HepG2 (cell line): ENCODE results near the gene KARS1. TPM values are rescaled to one million over a fixed set of nuclear protein-coding genes. Genes with fewer than 3 reads are reported as not detected.
A peak's percentile ranks its signal among the peaks of the same experiment; 100 is the strongest.

Source experiments
- AKAP8 ChIP-seq: sonication (generic); formaldehyde crosslinking; IDR thresholded peaks from 2 replicates; pipeline ENCODE4 v1.5.1; 2020; ENCODE audit warnings: mild to moderate bottlenecking, missing genetic modification reagents
- CENPT ChIP-seq: sonication (generic); formaldehyde crosslinking; IDR thresholded peaks from 2 replicates; pipeline ENCODE4 v1.8.0; 2022; ENCODE audit warnings: low read depth, mild to moderate bottlenecking, moderate library complexity, missing genetic modification reagents
- GABPA ChIP-seq, 2 experiments: IDR thresholded peaks; 2 replicates each; pipeline ENCODE4 v1.6.1; 2011 to 2016; ENCODE audit warnings: low read depth in 2 of 2, low read length in 1 of 2, missing biosample characterization in 1 of 2, missing genetic modification characterization in 1 of 2
- MXD3 ChIP-seq: IDR thresholded peaks from 2 replicates; pipeline ENCODE4 v1.6.1; 2016; ENCODE audit warnings: mild to moderate bottlenecking, missing biosample characterization, missing genetic modification reagents
- NPAS2 ChIP-seq: sonication (generic); formaldehyde crosslinking; IDR thresholded peaks from 2 replicates; pipeline ENCODE4 v1.8.0; 2022; ENCODE audit warnings: mild to moderate bottlenecking, missing genetic modification reagents, borderline replicate concordance
- NR1H2 ChIP-seq: sonication (generic); formaldehyde crosslinking; IDR thresholded peaks from 2 replicates; pipeline ENCODE4 v1.8.1; 2022; ENCODE audit warnings: low read depth, missing genetic modification reagents, borderline replicate concordance
- RNF2 ChIP-seq: fragments of 450-650 bp; conservative IDR thresholded peaks from 2 replicates; pipeline ENCODE4 v1.6.1; 2016; ENCODE audit warnings: low read depth
- SOX6 ChIP-seq, 2 experiments: fragments of 450-650 bp in 1 of 2; sonication (generic) in 1 of 2; formaldehyde crosslinking in 1 of 2; IDR thresholded peaks; 2 replicates each; pipeline versions ENCODE4 v1.4.0 to v1.6.1; 2017 to 2020; ENCODE audit warnings: antibody characterized with exemption in 1 of 2, mild to moderate bottlenecking in 1 of 2, missing genetic modification reagents in 1 of 2
- STAG1 ChIP-seq: sonication (generic); formaldehyde crosslinking; IDR thresholded peaks from 2 replicates; pipeline ENCODE4 v1.4.0; 2020; ENCODE audit warnings: missing genetic modification reagents
- ZNF17 ChIP-seq: sonication (generic); formaldehyde crosslinking; IDR thresholded peaks from 2 replicates; pipeline ENCODE4 v1.5.0; 2020; ENCODE audit warnings: mild to moderate bottlenecking, missing genetic modification reagents
- ZNF362 ChIP-seq: sonication (generic); formaldehyde crosslinking; IDR thresholded peaks from 2 replicates; pipeline ENCODE4 v1.4.0; 2020; ENCODE audit warnings: missing genetic modification reagents, mild to moderate bottlenecking, borderline replicate concordance
- ZNF407 ChIP-seq: sonication (generic); formaldehyde crosslinking; IDR thresholded peaks from one replicate; pipeline ENCODE4 v1.5.1; 2020; ENCODE audit warnings: mild to moderate bottlenecking, missing genetic modification reagents; ENCODE audit errors: not compliant biosample characterization
- ZNF501 ChIP-seq: sonication (generic); formaldehyde crosslinking; IDR thresholded peaks from 2 replicates; pipeline ENCODE4 v1.5.1; 2020; ENCODE audit warnings: mild to moderate bottlenecking, moderate library complexity, missing genetic modification reagents
- ZSCAN29 ChIP-seq: sonication (generic); formaldehyde crosslinking; conservative IDR thresholded peaks from 2 replicates; pipeline ENCODE4 v1.4.0; 2020; ENCODE audit warnings: mild to moderate bottlenecking, missing genetic modification reagents
- polyA plus RNA-seq, 8 experiments: library from polyadenylated mRNA; depleted of rRNA in 3 of 8; stranded (reverse) in 7 of 8; unstranded in 1 of 8; fragments of >200 nt; fragmentation: Illumina TruSeq in 4 of 8; extraction: Trizol in 4 of 8; gene quantifications; 2 replicates each; pipeline versions ENCODE4 v1.2.1 to v1.2.3, GENCODE V29; 2011 to 2016; ENCODE audit warnings: low read depth in 4 of 8, missing spikeins in 1 of 8, mixed read lengths in 1 of 8; ENCODE audit not compliant: insufficient read depth in 1 of 8
- total RNA-seq, 5 experiments: library from RNA; depleted of rRNA; stranded (reverse); fragments of >200 nt; fragmentation: Illumina TruSeq; extraction: Trizol; gene quantifications; 2 replicates each; pipeline ENCODE4 v1.2.3, GENCODE V29; 2016; ENCODE audit warnings: low read depth in 1 of 5
- TF ChIP-seq, protein P1 (sequence below): sonication (generic); formaldehyde crosslinking; IDR thresholded peaks from 2 replicates; pipeline ENCODE4 v1.5.1; 2020; ENCODE audit warnings: missing genetic modification reagents, mild to moderate bottlenecking, borderline replicate concordance

KARS1 gene
- total and polyA plus RNA-seq, 2 of the 13 experiments (the other 11 are each of a cell fraction or from before 2014, with no cell fraction given): 141 to 276 TPM

GRCh38 chr16:75647492-75648264, at the start of gene KARS1, which contains the start of gene TERF2IP (continued):
- TF ChIP-seq ZNF407 (CRISPR knock-in tag) (peak; percentile 45), GABPA (IDR thresholded peaks at IDR 0.05; ENCODE audit: low read depth, low read length) (peak; percentile 92), GABPA (CRISPR knock-in tag; IDR thresholded peaks at IDR 0.05; ENCODE audit: low read depth) (peak; percentile 99), ZNF501 (CRISPR knock-in tag) (peak; percentile 93), AKAP8 (CRISPR knock-in tag) (peak; percentile 65; the same call in 1 of the 2 replicates), ZSCAN29 (CRISPR knock-in tag) (no peak; the same call in 1 of the 2 replicates), CENPT (CRISPR knock-in tag) (0 out of 2 replicates have a peak, but pooled peaks have one; percentile 45), NR1H2 (no peak), RNF2 (no peak; the same call in 1 of the 2 replicates), MXD3 (CRISPR knock-in tag) (peak; percentile 91; the same call in 1 of the 2 replicates), STAG1 (CRISPR knock-in tag) (no peak), ZNF17 (CRISPR knock-in tag) (peak; percentile 62; the same call in 1 of the 2 replicates), ZNF362 (no peak), SOX6 (IDR thresholded peaks at IDR 0.05) (no peak), SOX6 (CRISPR knock-in tag; IDR thresholded peaks at IDR 0.05) (peak; percentile 73), NPAS2 (no peak)
- TF ChIP-seq, protein P1, sequence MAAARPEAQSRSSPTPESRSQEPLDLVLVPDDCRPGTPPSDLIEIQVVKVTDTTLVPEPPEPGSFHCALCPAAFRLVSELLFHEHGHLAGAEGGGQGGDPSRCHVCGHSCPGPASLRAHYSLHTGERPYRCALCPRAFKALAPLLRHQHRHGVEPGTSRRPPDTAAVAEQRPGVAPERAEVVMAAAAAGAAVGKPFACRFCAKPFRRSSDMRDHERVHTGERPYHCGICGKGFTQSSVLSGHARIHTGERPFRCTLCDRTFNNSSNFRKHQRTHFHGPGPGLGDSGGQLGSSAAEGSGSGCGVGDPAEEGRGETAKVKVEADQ (CRISPR knock-in tag): peak; percentile 86; the same call in 1 of the 2 replicates
